NCI-H187 treated with DMSO at 0.1 percent for 48 hours (cell line): Measurements from ENCODE around the gene ARHGEF5.
"Not testable (repeated sequence)": the region's sequence is repeated elsewhere in the genome, so short reads cannot be mapped to it uniquely, and the experiment has no call there.

ENCODE experiments used
- DNase-seq: peaks from one replicate; lab custom pipeline; 2025; lab: John Stamatoyannopoulos, UW

Gene ARHGEF5

GRCh38 chr7:144384071-144384470 lies 28.9 kb downstream of the ARHGEF5 start:
- DNase-seq: no peak

- DNase-seq: no peak
Measured at GRCh38 chr7:144384555-144385245, 29.5 kb downstream of the ARHGEF5 start.

GRCh38 chr7:144386741-144387140 lies 31.5 kb downstream of the ARHGEF5 start:
- no peak for DNase-seq

GRCh38 chr7:144388950-144389349 lies 33.7 kb downstream of the ARHGEF5 start:
- DNase-seq: no peak

GRCh38 chr7:144390481-144390880 lies 35.3 kb downstream of the ARHGEF5 start:
- DNase-seq: no peak

GRCh38 chr7:144391014-144391413 lies 35.8 kb downstream of the ARHGEF5 start:
- DNase-seq: no peak

- DNase-seq: no peak
Measured at GRCh38 chr7:144391823-144392255, 36.6 kb downstream of the ARHGEF5 start.

- no peak for DNase-seq
Measured at GRCh38 chr7:144397086-144397485, 41.9 kb downstream of the ARHGEF5 start.

GRCh38 chr7:144398291-144398690 lies 43.1 kb downstream of the ARHGEF5 start:
- no peak for DNase-seq

GRCh38 chr7:144398911-144399310 lies 43.7 kb downstream of the ARHGEF5 start:
- no peak for DNase-seq

GRCh38 chr7:144399946-144400345 lies 44.7 kb downstream of the ARHGEF5 start:
- DNase-seq: no peak

GRCh38 chr7:144401490-144401889 lies 46.3 kb downstream of the ARHGEF5 start:
- no peak for DNase-seq

- DNase-seq: no peak
Measured at GRCh38 chr7:144403102-144403501, 47.9 kb downstream of the ARHGEF5 start.

GRCh38 chr7:144403649-144404061 lies 48.5 kb downstream of the ARHGEF5 start, which contains the start of gene NOBOX:
TSS of gene NOBOX (minus strand) at chr7:144403693.
- DNase-seq: no peak

- DNase-seq: no peak
Measured at GRCh38 chr7:144404946-144405345, 49.7 kb downstream of the ARHGEF5 start.

GRCh38 chr7:144407266-144407931 lies 52.2 kb downstream of the ARHGEF5 start:
- no peak for DNase-seq

GRCh38 chr7:144408121-144408520 lies 52.9 kb downstream of the ARHGEF5 start:
- DNase-seq: no peak

GRCh38 chr7:144410441-144410840 lies 55.2 kb downstream of the ARHGEF5 start:
- no peak for DNase-seq

GRCh38 chr7:144414815-144415214 lies 59.6 kb downstream of the ARHGEF5 start:
- DNase-seq: no peak

GRCh38 chr7:144415858-144416257 lies 60.7 kb downstream of the ARHGEF5 start:
- no peak for DNase-seq

- no peak for DNase-seq
Measured at GRCh38 chr7:144416341-144416740, 61.1 kb downstream of the ARHGEF5 start.

GRCh38 chr7:144418931-144419330 lies 63.7 kb downstream of the ARHGEF5 start:
- DNase-seq: not testable (repeated sequence)

- not testable (repeated sequence) for DNase-seq
Measured at GRCh38 chr7:144427539-144427938, 72.3 kb downstream of the ARHGEF5 start.

GRCh38 chr7:144428431-144428830 lies 73.2 kb downstream of the ARHGEF5 start:
- DNase-seq: no peak
